HepG2 (cell line): ENCODE data around the gene RUNX3. TPM values are rescaled to one million over a fixed set of nuclear protein-coding genes. Genes with fewer than 3 reads are reported as not detected.
A peak's percentile ranks its signal among the peaks of the same experiment; 100 is the strongest.

ENCODE experiments used
- AKAP8 ChIP-seq: sonication (generic); formaldehyde crosslinking; IDR thresholded peaks from 2 replicates; pipeline ENCODE4 v1.5.1; 2020; ENCODE audit warnings: mild to moderate bottlenecking, missing genetic modification reagents
- CBFB ChIP-seq: sonication (generic); formaldehyde crosslinking; IDR thresholded peaks from 2 replicates; pipeline ENCODE4 v1.4.0; 2020; ENCODE audit warnings: missing genetic modification reagents
- FOXA1 ChIP-seq, 2 experiments: fragments of 450-650 bp in 1 of 2; sonication (generic) in 1 of 2; formaldehyde crosslinking in 1 of 2; IDR thresholded peaks; 2 replicates each; pipeline versions ENCODE4 v1.4.0 to v1.6.1; 2016 to 2020; ENCODE audit warnings: missing genetic modification reagents in 1 of 2
- FOXM1 ChIP-seq: sonication (generic); formaldehyde crosslinking; IDR thresholded peaks from 2 replicates; pipeline ENCODE4 v1.5.0; 2020; ENCODE audit warnings: missing genetic modification reagents
- KDM5B ChIP-seq: sonication (generic); formaldehyde crosslinking; IDR thresholded peaks from 2 replicates; pipeline ENCODE4 v1.4.0; 2020; ENCODE audit warnings: missing genetic modification reagents, mild to moderate bottlenecking, borderline replicate concordance
- MXI1 ChIP-seq: IDR thresholded peaks from 3 replicates; pipeline ENCODE4 v1.6.1; 2012; ENCODE audit warnings: low read depth, low read length, inconsistent platforms, borderline replicate concordance
- NCOR1 ChIP-seq: fragments of 200-600 bp; sonication (generic); IDR thresholded peaks from 2 replicates; pipeline ENCODE4 v1.7.0; 2017; ENCODE audit warnings: antibody characterized with exemption, low read length, borderline replicate concordance
- NR1H2 ChIP-seq: sonication (generic); formaldehyde crosslinking; IDR thresholded peaks from 2 replicates; pipeline ENCODE4 v1.8.1; 2022; ENCODE audit warnings: low read depth, missing genetic modification reagents, borderline replicate concordance
- PHF5A ChIP-seq: IDR thresholded peaks from one replicate; pipeline ENCODE4 v1.6.1; 2018; ENCODE audit warnings: low read depth, missing genetic modification reagents; ENCODE audit not compliant: unreplicated experiment
- STAG1 ChIP-seq: sonication (generic); formaldehyde crosslinking; IDR thresholded peaks from 2 replicates; pipeline ENCODE4 v1.4.0; 2020; ENCODE audit warnings: missing genetic modification reagents
- TBX3 ChIP-seq: fragments of 450-650 bp; IDR thresholded peaks from 2 replicates; pipeline ENCODE4 v1.6.1; 2017; ENCODE audit warnings: antibody characterized with exemption, mild to moderate bottlenecking, inconsistent platforms, borderline replicate concordance
- TFDP1 ChIP-seq: IDR thresholded peaks from 2 replicates; pipeline ENCODE4 v1.6.1; 2016; ENCODE audit warnings: missing compliant biosample characterization, missing genetic modification reagents, borderline replicate concordance
- TIGD3 ChIP-seq: sonication (generic); formaldehyde crosslinking; IDR thresholded peaks from 2 replicates; pipeline ENCODE4 v1.5.1; 2020; ENCODE audit warnings: mild to moderate bottlenecking, missing genetic modification reagents, borderline replicate concordance
- UBTF ChIP-seq: sonication (generic); formaldehyde crosslinking; IDR thresholded peaks from 2 replicates; pipeline ENCODE4 v1.4.0; 2020; ENCODE audit warnings: mild to moderate bottlenecking, missing genetic modification reagents
- ZC3H4 ChIP-seq: sonication (generic); formaldehyde crosslinking; IDR thresholded peaks from 2 replicates; pipeline ENCODE4 v1.4.0; 2020; ENCODE audit warnings: missing genetic modification reagents, borderline replicate concordance
- ZGPAT ChIP-seq: IDR thresholded peaks from 2 replicates; pipeline ENCODE4 v1.6.1; 2016; ENCODE audit warnings: mild to moderate bottlenecking
- ZNF264 ChIP-seq: sonication (generic); formaldehyde crosslinking; IDR thresholded peaks from 2 replicates; pipeline ENCODE4 v1.4.0; 2020; ENCODE audit warnings: missing genetic modification reagents
- ZNF276 ChIP-seq: sonication (generic); formaldehyde crosslinking; IDR thresholded peaks from 2 replicates; pipeline ENCODE4 v1.4.0; 2020; ENCODE audit warnings: mild to moderate bottlenecking, low read depth, missing genetic modification reagents
- ZNF879 ChIP-seq: sonication (generic); formaldehyde crosslinking; IDR thresholded peaks from 2 replicates; pipeline ENCODE4 v1.8.1; 2023; ENCODE audit warnings: missing genetic modification reagents
- polyA plus RNA-seq, 8 experiments: library from polyadenylated mRNA; depleted of rRNA in 3 of 8; stranded (reverse) in 7 of 8; unstranded in 1 of 8; fragments of >200 nt; fragmentation: Illumina TruSeq in 4 of 8; extraction: Trizol in 4 of 8; gene quantifications; 2 replicates each; pipeline versions ENCODE4 v1.2.1 to v1.2.3, GENCODE V29; 2011 to 2016; ENCODE audit warnings: low read depth in 4 of 8, missing spikeins in 1 of 8, mixed read lengths in 1 of 8; ENCODE audit not compliant: insufficient read depth in 1 of 8
- total RNA-seq, 5 experiments: library from RNA; depleted of rRNA; stranded (reverse); fragments of >200 nt; fragmentation: Illumina TruSeq; extraction: Trizol; gene quantifications; 2 replicates each; pipeline ENCODE4 v1.2.3, GENCODE V29; 2016; ENCODE audit warnings: low read depth in 1 of 5
- TF ChIP-seq, protein P1 (sequence below): sonication (generic); formaldehyde crosslinking; IDR thresholded peaks from 2 replicates; pipeline ENCODE4 v1.5.0; 2020; ENCODE audit warnings: missing genetic modification reagents
- TF ChIP-seq, protein P2 (sequence below): IDR thresholded peaks from 2 replicates; pipeline ENCODE4 v1.6.1; 2016

The RUNX3 gene
- total and polyA plus RNA-seq, 2 of the 13 experiments (the other 11 are each of a cell fraction or from before 2014, with no cell fraction given): 0.04 to 0.22 TPM

- TF ChIP-seq, protein P1, sequence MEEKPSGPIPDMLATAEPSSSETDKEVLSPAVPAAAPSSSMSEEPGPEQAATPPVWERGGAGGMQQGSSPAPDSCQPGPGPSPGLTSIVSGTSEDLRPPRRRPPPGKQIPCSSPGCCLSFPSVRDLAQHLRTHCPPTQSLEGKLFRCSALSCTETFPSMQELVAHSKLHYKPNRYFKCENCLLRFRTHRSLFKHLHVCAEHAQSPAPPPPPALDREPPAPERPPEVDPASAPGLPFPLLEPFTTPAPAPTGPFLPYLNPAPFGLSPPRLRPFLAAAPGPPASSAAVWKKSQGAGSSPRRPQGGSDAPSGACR (CRISPR knock-in tag): no peak
- TF ChIP-seq TFDP1: 0 out of 2 replicates have a peak, but pooled peaks have one; percentile 0
- TF ChIP-seq, protein P2, sequence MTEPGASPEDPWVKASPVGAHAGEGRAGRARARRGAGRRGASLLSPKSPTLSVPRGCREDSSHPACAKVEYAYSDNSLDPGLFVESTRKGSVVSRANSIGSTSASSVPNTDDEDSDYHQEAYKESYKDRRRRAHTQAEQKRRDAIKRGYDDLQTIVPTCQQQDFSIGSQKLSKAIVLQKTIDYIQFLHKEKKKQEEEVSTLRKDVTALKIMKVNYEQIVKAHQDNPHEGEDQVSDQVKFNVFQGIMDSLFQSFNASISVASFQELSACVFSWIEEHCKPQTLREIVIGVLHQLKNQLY (CRISPR knock-in tag): no peak
- no peak for TF ChIP-seq TBX3
- TF ChIP-seq ZC3H4 (CRISPR knock-in tag): no peak
- peak; percentile 77 for TF ChIP-seq STAG1 (CRISPR knock-in tag)
- TF ChIP-seq ZNF276 (CRISPR knock-in tag): no peak
- no peak for TF ChIP-seq UBTF (CRISPR knock-in tag)
- TF ChIP-seq KDM5B (CRISPR knock-in tag): 0 out of 2 replicates have a peak, but pooled peaks have one; percentile 4
- no peak for TF ChIP-seq PHF5A (CRISPR knock-in tag)
- no peak for TF ChIP-seq ZNF264
- TF ChIP-seq ZGPAT (CRISPR knock-in tag): no peak
- no peak for TF ChIP-seq NR1H2
- no peak for TF ChIP-seq FOXA1 (IDR thresholded peaks at IDR 0.05)
- TF ChIP-seq FOXA1 (CRISPR knock-in tag; IDR thresholded peaks at IDR 0.05): no peak
- TF ChIP-seq CBFB (CRISPR knock-in tag): no peak
- TF ChIP-seq TIGD3 (CRISPR knock-in tag): no peak
- no peak for TF ChIP-seq AKAP8 (CRISPR knock-in tag)
- TF ChIP-seq FOXM1 (CRISPR knock-in tag): no peak
- no peak for TF ChIP-seq MXI1
- no peak for TF ChIP-seq NCOR1
- no peak for TF ChIP-seq ZNF879 (CRISPR knock-in tag)
These were observed 2.2 kb upstream of the RUNX3 start (continued) for GRCh38 chr1:24932284-24932683.
